GM12891 (cell line): ENCODE results near the gene CHMP6.

Experiments used
- DNase-seq: peaks from one replicate; pipeline ENCODE4 v3.0.0; 2011; ENCODE audit warnings: low spot score; ENCODE audit not compliant: insufficient read length
- FAIRE-seq: peaks from 2 replicates; lab custom pipeline; 2011; peaks lifted over from hg19 to GRCh38; lab: Jason Lieb, UNC
- PAX5 ChIP-seq: IDR thresholded peaks from 2 replicates; pipeline ENCODE4 v1.6.1; 2011; ENCODE audit warnings: low read length, moderate library complexity, mild to moderate bottlenecking; ENCODE audit not compliant: insufficient read depth, severe bottlenecking
- POLR2A ChIP-seq: IDR thresholded peaks from 2 replicates; pipeline ENCODE4 v1.6.1; 2011; ENCODE audit warnings: low read depth, low read length, control low read depth
- POLR2AphosphoS5 ChIP-seq: IDR thresholded peaks from 2 replicates; pipeline ENCODE4 v1.6.1; 2011; ENCODE audit warnings: low read depth, low read length, control low read depth
- POU2F2 ChIP-seq: IDR thresholded peaks from 2 replicates; pipeline ENCODE4 v1.6.1; 2011; ENCODE audit warnings: low read depth, mild to moderate bottlenecking, control low read depth, low read length, moderate library complexity
- SPI1 ChIP-seq: IDR thresholded peaks from 2 replicates; pipeline ENCODE4 v1.6.1; 2011; ENCODE audit warnings: low read depth, low read length, control low read depth
- TAF1 ChIP-seq: IDR thresholded peaks from 2 replicates; pipeline ENCODE4 v1.6.1; 2011; ENCODE audit warnings: low read depth, low read length, control low read depth

The CHMP6 gene

GRCh38 chr17:81019563-81020442 lies 28.2 kb downstream of the CHMP6 start:
- no peak for FAIRE-seq
- peak; percentile 3 for DNase-seq
- TF ChIP-seq POLR2A (no peak), SPI1 (no peak), POLR2AphosphoS5 (no peak), POU2F2 (no peak), PAX5 (no peak), TAF1 (no peak)

GRCh38 chr17:81020443-81020766 lies 28.8 kb downstream of the CHMP6 start:
- TF ChIP-seq PAX5 (no peak), POU2F2 (no peak), POLR2A (no peak), SPI1 (no peak), TAF1 (no peak), POLR2AphosphoS5 (no peak)
- DNase-seq (peak; percentile 12), FAIRE-seq (no peak)

GRCh38 chr17:81020767-81021497 lies 29.3 kb downstream of the CHMP6 start:
- no peak for FAIRE-seq
- no peak for TF ChIP-seq TAF1
- TF ChIP-seq POLR2AphosphoS5, result no peak
- no peak for TF ChIP-seq PAX5
- no peak for TF ChIP-seq SPI1
- no peak for TF ChIP-seq POLR2A
- no peak for TF ChIP-seq POU2F2
- DNase-seq, result peak; percentile 2

- DNase-seq, result peak; percentile 2
- FAIRE-seq, result no peak
- TF ChIP-seq SPI1, result no peak
- no peak for TF ChIP-seq POU2F2
- TF ChIP-seq POLR2AphosphoS5, result no peak
- no peak for TF ChIP-seq PAX5
- TF ChIP-seq TAF1, result no peak
Measured at GRCh38 chr17:81021531-81022343, 30.1 kb downstream of the CHMP6 start.

GRCh38 chr17:81022344-81022676 lies 30.7 kb downstream of the CHMP6 start:
- FAIRE-seq (no peak), DNase-seq (peak; percentile 3)
- no peak for TF ChIP-seq POLR2AphosphoS5
- no peak for TF ChIP-seq SPI1
- no peak for TF ChIP-seq PAX5
- TF ChIP-seq TAF1, result no peak
- no peak for TF ChIP-seq POLR2A
- TF ChIP-seq POU2F2, result no peak

GRCh38 chr17:81025065-81025740 lies 33.6 kb downstream of the CHMP6 start:
- TF ChIP-seq PAX5, result no peak
- TF ChIP-seq SPI1, result no peak
- no peak for TF ChIP-seq TAF1
- no peak for TF ChIP-seq POU2F2
- TF ChIP-seq POLR2A, result no peak
- TF ChIP-seq POLR2AphosphoS5, result no peak
- FAIRE-seq, result no peak
- DNase-seq, result peak; percentile 7

- TF ChIP-seq POLR2A (no peak), PAX5 (no peak), POU2F2 (no peak), POLR2AphosphoS5 (no peak), SPI1 (no peak), TAF1 (no peak)
- FAIRE-seq (no peak), DNase-seq (peak; percentile 3)
Measured at GRCh38 chr17:81025741-81026129, 34.1 kb downstream of the CHMP6 start.

GRCh38 chr17:81026266-81027036 lies 34.8 kb downstream of the CHMP6 start:
- no peak for FAIRE-seq
- peak; percentile 1 for DNase-seq

More at GRCh38 chr17:81026266-81027036, 34.8 kb downstream of the CHMP6 start:
- TF ChIP-seq SPI1, result no peak
- TF ChIP-seq POLR2AphosphoS5, result no peak
- TF ChIP-seq POU2F2, result no peak
- no peak for TF ChIP-seq TAF1
- no peak for TF ChIP-seq PAX5
- no peak for TF ChIP-seq POLR2A
